GM13976 (cell line): ENCODE data around the gene CLCN1.

ENCODE experiments used
- DNase-seq: peaks from one replicate; pipeline ENCODE4 v3.0.0; 2012; ENCODE audit warnings: low spot score
- CTCF ChIP-seq: IDR thresholded peaks from 2 replicates; pipeline ENCODE4 v1.5.1; 2012; ENCODE audit warnings: borderline replicate concordance, mild to moderate bottlenecking; ENCODE audit not compliant: insufficient read depth; ENCODE audit errors: extremely low read depth, missing control alignments, control extremely low read depth
- in situ Hi-C: fragments of 300-500 bp; cut with MboI; formaldehyde crosslinking; loops from one replicate; pipeline ENCODE4 v1.12.0; 2022; ENCODE audit warnings: low sequenced_read_pairs, mixed read lengths, inconsistent platforms; ENCODE audit not compliant: unreplicated experiment

The CLCN1 gene

GRCh38 chr7:143367972-143368371 lies 52.1 kb downstream of the CLCN1 start:
- in situ Hi-C loops, result no loop called here
- no peak for DNase-seq
- TF ChIP-seq CTCF, result no peak

DNA sequence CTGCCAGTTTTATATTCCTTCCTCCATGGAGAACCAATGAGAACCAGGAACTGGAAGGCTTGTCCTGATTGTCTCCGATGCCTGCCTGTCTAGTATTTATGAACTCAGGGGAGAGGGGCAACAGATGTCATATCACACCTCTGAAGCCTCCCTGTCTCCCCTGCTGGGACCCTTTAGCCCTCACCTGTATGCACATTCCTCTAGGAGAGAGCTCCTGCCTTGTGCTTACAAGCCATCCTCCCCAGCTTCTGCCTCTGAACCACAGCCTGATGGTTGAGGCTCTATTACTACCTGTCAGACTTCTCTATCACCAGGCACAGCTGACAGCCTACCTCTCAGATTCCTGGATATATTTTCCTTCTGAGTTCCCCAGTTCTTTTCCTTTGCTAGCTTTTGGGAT lies 52.5 kb downstream of the CLCN1 start:
- in situ Hi-C loops, result no loop called here

DNA sequence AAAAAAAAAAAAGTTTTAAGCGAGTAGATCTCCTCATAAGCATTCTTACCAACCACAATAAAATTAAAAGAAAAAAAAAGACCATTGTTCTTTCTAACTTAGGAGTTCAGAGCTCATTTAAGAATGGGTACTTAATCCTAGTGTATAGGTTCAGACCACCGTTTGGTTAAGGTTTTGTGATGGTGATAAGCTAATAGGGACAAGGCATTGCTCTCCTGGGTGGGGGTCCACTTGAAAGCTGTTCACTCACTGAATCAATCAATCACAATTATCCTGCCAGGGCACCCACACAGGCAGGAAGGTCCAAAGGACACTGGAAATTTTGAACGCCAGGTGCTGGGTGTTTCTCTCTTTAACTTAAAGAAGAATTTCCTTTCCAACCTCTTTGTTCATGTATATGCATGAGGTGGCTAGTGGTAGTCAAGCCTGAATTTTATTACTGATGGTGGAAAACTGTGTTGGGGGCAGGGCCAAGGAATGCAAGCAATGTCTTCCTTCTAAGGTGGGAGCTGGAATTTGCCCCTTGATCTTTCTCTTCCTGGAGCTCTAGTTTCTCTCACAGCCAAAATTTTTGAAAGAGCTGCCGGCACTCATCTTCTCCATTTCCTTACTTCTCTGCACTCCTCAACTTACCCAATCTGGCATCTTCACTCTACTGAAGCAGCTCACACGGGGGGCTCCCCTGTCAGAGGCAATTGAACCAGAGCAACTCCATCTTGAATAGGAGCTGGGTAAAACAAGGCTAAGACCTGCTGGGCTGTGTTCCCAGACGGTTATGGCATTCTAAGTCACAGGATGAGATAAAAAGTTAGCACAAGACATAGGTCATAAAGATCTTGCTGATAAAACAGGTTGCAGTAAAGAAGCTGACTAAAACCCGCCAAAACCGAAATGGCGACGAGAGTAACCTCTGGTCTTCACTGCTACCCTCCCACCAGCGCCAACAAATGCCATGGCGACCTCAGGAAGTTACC lies 54.1 kb downstream of the CLCN1 start:
- no peak for DNase-seq
- TF ChIP-seq CTCF, result no peak
- in situ Hi-C loops, result no loop called here

More for the DNA sequence above, 52.5 kb downstream of the CLCN1 start:
- DNase-seq, result no peak
- TF ChIP-seq CTCF, result no peak

GRCh38 chr7:143372070-143372469 lies 56.2 kb downstream of the CLCN1 start:
- in situ Hi-C loops, result no loop called here
- no peak for TF ChIP-seq CTCF
- DNase-seq, result no peak

GRCh38 chr7:143373255-143373794 lies 57.4 kb downstream of the CLCN1 start:
- no peak for DNase-seq
- in situ Hi-C loops, result no loop called here
- TF ChIP-seq CTCF, result no peak

- DNase-seq, result no peak
- in situ Hi-C loops, result no loop called here
- no peak for TF ChIP-seq CTCF
Measured at GRCh38 chr7:143374561-143374960, 58.6 kb downstream of the CLCN1 start.
